Activated T-helper 1 cell treated with anti-CD3 and anti-CD28 coated beads, Interleukin-12 subunit alpha, Interleukin-12 subunit beta, Interleukin-2, Interleukin-4 antibody, amounts not matched to agents 30 ng/mL and 10 ng/mL and 1 ng/mL, durations not matched to agents 14 hours and 24 hours and 36 hours (primary cell): Measurements from ENCODE around the gene SIAH3. TPM values are rescaled to one million over a fixed set of nuclear protein-coding genes. Genes with fewer than 3 reads are reported as not detected.

ENCODE experiments used
- total RNA-seq: library from RNA; stranded (reverse); gene quantifications from 2 replicates; pipeline ENCODE4 v1.2.3, GENCODE V29; 2022

The SIAH3 gene
- total RNA-seq, 1 donor from 2014 or later = 0.03 TPM

Other genes with a start within 250 kb of the SIAH3 start
- gene ERICH6B, start 236.0 kb downstream of the SIAH3 start, total RNA-seq = not detected in 2 replicates
- not detected in 2 replicates for gene CBY2, start 149.4 kb downstream of the SIAH3 start, total RNA-seq
- gene ZC3H13, start 201.0 kb upstream of the SIAH3 start, total RNA-seq = 52.0 and 59.4 TPM in 2 replicates